Measurements from ENCODE around the gene WEE1. TPM values are rescaled to one million over a fixed set of nuclear protein-coding genes. Genes with fewer than 3 reads are reported as not detected.

The WEE1 gene
- total RNA-seq, 1 experiment from 2014 or later, result 32.2 TPM

- no peaks in the 10 kb centered on the region for H4K20me1 ChIP-seq (ENCODE audit: insufficient read depth)
- intact Hi-C loops (cut with micrococcal nuclease; ENCODE audit: unreplicated experiment), result loop anchor here (1.0 to 5.0 kb wide), 2 partner anchors 47 to 204 kb away; no protein-coding TSS in a partner anchor
- peaks cover 56% of the 10 kb centered on the region for H3F3A ChIP-seq (ENCODE audit: insufficient read depth, low read depth)
- no peak overlapping the region for H3K4me3 ChIP-seq
- H3K4me1 ChIP-seq (replicated peaks; ENCODE audit: insufficient read depth), result peaks cover 87% of the 10 kb centered on the region
- no peak for DNase-seq
- H3K4me2 ChIP-seq, result peak overlapping the region; percentile 88
- TSS peak; percentile 61 for BruUV-seq (replicated peaks)
- H3K27me3 ChIP-seq (ENCODE audit: insufficient read depth, low read depth), result no peaks in the 10 kb centered on the region
- CTCF ChIA-PET, result no interaction called here
- peak overlapping the region; percentile 98 for H3K27ac ChIP-seq
- no peak overlapping the region for H2AFZ ChIP-seq
- TF ChIP-seq CTCF (conservative IDR thresholded peaks at IDR 0.05) (no peak), EZH2 (IDR thresholded peaks at IDR 0.05; ENCODE audit: low read depth) (no peak)
- H3K9me3 ChIP-seq (ENCODE audit: insufficient read depth, low read depth), result no peaks in the 10 kb centered on the region; the same call in 1 of the 2 replicates
- no peaks in the 10 kb centered on the region for H3K79me2 ChIP-seq (ENCODE audit: low read depth)
- no peaks in the 10 kb centered on the region for H3K9me2 ChIP-seq (ENCODE audit: insufficient read depth)
- POLR2A ChIA-PET (ENCODE audit: unreplicated experiment), result interaction anchor here (0.5 to 0.7 kb wide), 4 partner anchors 35 to 846 kb away, joined by 4 to 21 read pairs (median 5); no protein-coding TSS in a partner anchor
- no peaks in the 10 kb centered on the region for H3K36me3 ChIP-seq (ENCODE audit: low read depth)
Measured at GRCh38 chr11:9566561-9567063, 6.9 kb upstream of the WEE1 start.

DNA sequence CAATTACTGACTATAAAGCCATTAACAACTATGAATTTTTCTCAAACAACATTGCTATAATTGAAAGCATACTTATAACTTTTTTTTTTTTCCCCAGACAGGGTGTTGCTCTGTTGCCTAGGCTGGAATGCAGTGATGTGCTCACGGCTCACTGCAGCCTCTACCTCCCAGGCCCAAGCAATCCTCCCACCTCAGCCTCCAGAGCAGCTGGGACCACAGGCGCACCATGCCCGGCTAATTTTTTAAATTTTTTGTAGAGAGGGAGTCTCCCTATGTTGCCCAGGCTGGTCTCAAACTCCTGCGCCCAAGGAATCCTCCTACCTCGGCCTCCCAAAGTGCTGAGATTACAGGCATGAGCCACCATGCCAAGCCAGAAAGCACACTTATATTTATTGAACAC, 6.1 kb upstream of the WEE1 start:
- ChIA-PET CTCF (no interaction called here), POLR2A (ENCODE audit: unreplicated experiment) (interaction anchor here (0.7 kb wide), 1 partner anchor 46 kb away, joined by 6 read pairs; no protein-coding TSS in a partner anchor)
- Histone ChIP-seq H3K4me3 (no peak overlapping the region), H3K9me3 (ENCODE audit: insufficient read depth, low read depth) (no peaks in the 10 kb centered on the region), H4K20me1 (ENCODE audit: insufficient read depth) (no peaks in the 10 kb centered on the region), H3F3A (ENCODE audit: insufficient read depth, low read depth) (peaks cover 56% of the 10 kb centered on the region), H2AFZ (no peak overlapping the region), H3K4me2 (peak overlapping the region; percentile 88; the same call in 1 of the 2 replicates), H3K4me1 (replicated peaks; ENCODE audit: insufficient read depth) (peaks cover 91% of the 10 kb centered on the region), H3K27me3 (ENCODE audit: insufficient read depth, low read depth) (no peaks in the 10 kb centered on the region), H3K36me3 (ENCODE audit: low read depth) (no peaks in the 10 kb centered on the region), H3K27ac (peak overlapping the region; percentile 98), H3K79me2 (ENCODE audit: low read depth) (no peaks in the 10 kb centered on the region), H3K9me2 (ENCODE audit: insufficient read depth) (no peaks in the 10 kb centered on the region)
- intact Hi-C loops (cut with micrococcal nuclease; ENCODE audit: unreplicated experiment), result loop anchor here (5.0 kb wide), 1 partner anchor 205 kb away; no protein-coding TSS in a partner anchor
- TF ChIP-seq CTCF (conservative IDR thresholded peaks at IDR 0.05), result no peak
- TF ChIP-seq EZH2 (IDR thresholded peaks at IDR 0.05; ENCODE audit: low read depth), result no peak
- no TSS peak for BruUV-seq (replicated peaks)
- DNase-seq, result no peak

DNA sequence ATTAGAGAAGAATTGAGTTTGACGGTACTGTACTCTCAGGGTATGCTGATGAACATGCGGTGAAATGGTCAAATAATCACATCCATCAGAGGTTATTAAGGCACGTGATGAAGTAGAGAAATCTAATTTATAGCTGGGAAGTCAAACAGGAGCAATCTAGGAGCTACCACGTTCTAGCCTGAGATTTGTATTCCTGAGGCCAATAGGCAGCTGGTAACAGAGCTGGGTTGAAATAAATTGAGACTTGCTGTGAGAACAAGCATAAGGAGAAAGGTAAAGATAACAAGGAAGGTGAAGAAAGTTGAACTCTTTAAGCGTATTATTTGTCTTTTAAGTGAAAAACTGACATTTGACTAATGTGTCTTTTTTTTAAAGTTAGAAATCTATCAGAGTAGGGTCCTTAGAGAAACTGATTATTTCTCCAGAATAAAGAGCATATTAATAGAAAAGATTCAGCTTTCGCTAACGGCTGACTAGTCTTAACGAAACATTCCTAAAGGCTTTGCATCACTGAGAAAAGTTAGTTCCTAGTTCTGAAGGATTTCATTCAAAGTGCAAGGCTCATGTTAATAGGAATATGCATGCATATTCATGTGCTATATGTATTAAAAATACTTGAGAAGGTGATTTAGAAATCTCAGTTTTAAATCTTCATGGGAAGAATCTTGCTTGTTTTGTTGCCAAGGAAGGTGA, 5.2 kb upstream of the WEE1 start:
- Histone ChIP-seq H3K9me2 (ENCODE audit: insufficient read depth) (no peaks in the 10 kb centered on the region), H3K36me3 (ENCODE audit: low read depth) (no peaks in the 10 kb centered on the region), H3K4me1 (replicated peaks; ENCODE audit: insufficient read depth) (peaks cover 84% of the 10 kb centered on the region), H3F3A (ENCODE audit: insufficient read depth, low read depth) (peaks cover 58% of the 10 kb centered on the region), H3K27ac (peak overlapping the region; percentile 98), H3K9me3 (ENCODE audit: insufficient read depth, low read depth) (no peaks in the 10 kb centered on the region), H4K20me1 (ENCODE audit: insufficient read depth) (no peaks in the 10 kb centered on the region), H3K27me3 (ENCODE audit: insufficient read depth, low read depth) (no peaks in the 10 kb centered on the region), H2AFZ (no peak overlapping the region), H3K4me2 (peak overlapping the region; percentile 88), H3K79me2 (ENCODE audit: low read depth) (no peaks in the 10 kb centered on the region), H3K4me3 (peak overlapping the region; percentile 48; the same call in 1 of the 2 replicates)
- DNase-seq, result no peak
- intact Hi-C loops (cut with micrococcal nuclease; ENCODE audit: unreplicated experiment), result loop anchor here (2.0 to 5.0 kb wide), 2 partner anchors 108 to 206 kb away; partner anchors contain the start of gene ZNF143
- BruUV-seq (replicated peaks), result no TSS peak
- ChIA-PET POLR2A (ENCODE audit: unreplicated experiment) (interaction anchor here (0.6 to 1.3 kb wide), 4 partner anchors 45 to 319 kb away, joined by 3 to 14 read pairs (median 4); partner anchors contain the start of gene ZNF143), CTCF (no interaction called here)
- TF ChIP-seq EZH2 (IDR thresholded peaks at IDR 0.05; ENCODE audit: low read depth), result no peak
- no peak for TF ChIP-seq CTCF (conservative IDR thresholded peaks at IDR 0.05)
